ENCODE measurements around the gene BRINP3.

BRINP3 gene

GRCh38 chr1:190303501-190303900 lies 174.2 kb downstream of the BRINP3 start:
- no peak for DNase-seq

GRCh38 chr1:190296453-190296852 lies 181.2 kb downstream of the BRINP3 start:
- DNase-seq = no peak

- no peak for DNase-seq
Measured at GRCh38 chr1:190289897-190290296, 187.8 kb downstream of the BRINP3 start.

GRCh38 chr1:190286111-190286510 lies 191.6 kb downstream of the BRINP3 start:
- DNase-seq = no peak

GRCh38 chr1:190277107-190277506 lies 200.6 kb downstream of the BRINP3 start:
- DNase-seq = no peak

- no peak for DNase-seq
Measured at GRCh38 chr1:190274721-190275120, 202.9 kb downstream of the BRINP3 start.

GRCh38 chr1:190273161-190273560 lies 204.5 kb downstream of the BRINP3 start:
- DNase-seq = no peak

- DNase-seq = no peak
Measured at GRCh38 chr1:190262538-190262937, 215.1 kb downstream of the BRINP3 start.

- DNase-seq = no peak
Measured at GRCh38 chr1:190259424-190259823, 218.2 kb downstream of the BRINP3 start.

GRCh38 chr1:190258003-190258402 lies 219.7 kb downstream of the BRINP3 start:
- DNase-seq = no peak

- DNase-seq = no peak
Measured at GRCh38 chr1:190252046-190252445, 225.6 kb downstream of the BRINP3 start.

GRCh38 chr1:190250368-190250767 lies 227.3 kb downstream of the BRINP3 start:
- no peak for DNase-seq

- peak; percentile 15 for DNase-seq
Measured at GRCh38 chr1:190244406-190244805, 233.3 kb downstream of the BRINP3 start.

- no peak for DNase-seq
Measured at GRCh38 chr1:190243056-190243455, 234.6 kb downstream of the BRINP3 start.

GRCh38 chr1:190226006-190226405 lies 251.7 kb downstream of the BRINP3 start:
- DNase-seq = no peak

- no peak for DNase-seq
Measured at GRCh38 chr1:190212450-190212849, 265.2 kb downstream of the BRINP3 start.

GRCh38 chr1:190207733-190208132 lies 269.9 kb downstream of the BRINP3 start:
- DNase-seq = no peak

GRCh38 chr1:190205713-190206112 lies 272.0 kb downstream of the BRINP3 start:
- DNase-seq = no peak

- DNase-seq = no peak
Measured at GRCh38 chr1:190196020-190196419, 281.6 kb downstream of the BRINP3 start.

- no peak for DNase-seq
Measured at GRCh38 chr1:190193508-190194115, 284.1 kb downstream of the BRINP3 start.

- DNase-seq = no peak
Measured at GRCh38 chr1:190192627-190193026, 285.0 kb downstream of the BRINP3 start.

GRCh38 chr1:190183588-190183987 lies 294.1 kb downstream of the BRINP3 start:
- DNase-seq = no peak

- no peak for DNase-seq
Measured at GRCh38 chr1:190179817-190180216, 297.8 kb downstream of the BRINP3 start.

GRCh38 chr1:190178827-190179226 lies 298.8 kb downstream of the BRINP3 start:
- no peak for DNase-seq

- DNase-seq = no peak
Measured at GRCh38 chr1:190177555-190177954, 300.1 kb downstream of the BRINP3 start.

- DNase-seq = no peak
Measured at GRCh38 chr1:190176776-190177175, 300.9 kb downstream of the BRINP3 start.

Measured in NCI-H2227 treated with DMSO at 0.1 percent for 48 hours (cell line).